ENCODE measurements around the gene ZMYND11. TPM values are rescaled to one million over a fixed set of nuclear protein-coding genes. Genes with fewer than 3 reads are reported as not detected.
A peak's percentile ranks its signal among the peaks of the same experiment; 100 is the strongest.

The ZMYND11 gene
- total and polyA plus RNA-seq, 12 donors = 23.6 to 153 (median 63.6) TPM

GRCh38 chr10:271722-272121, 136.5 kb downstream of the ZMYND11 start:
- TF ChIP-seq POLR2A (IDR thresholded peaks at IDR 0.05) = no peak
- TF ChIP-seq CTCF (IDR thresholded peaks at IDR 0.05) = no peak
- H3K27me3 ChIP-seq = no peaks in the 10 kb centered on the region
- 96 to 100% (median 97%) methylated on average over 6 of the region's 6 CpGs for WGBS, 4 donors
- no peaks in the 10 kb centered on the region for H3K9me3 ChIP-seq (replicated peaks in 1 of 3)
- no peak overlapping the region for H3K27ac ChIP-seq
- H3K4me1 ChIP-seq (replicated peaks in 1 of 2) = peaks cover 0 to 8% of the 10 kb centered on the region in 2 donors
- no peak for DNase-seq
- intact Hi-C loops (cut with DNase I) = no loop called here
- H3K4me3 ChIP-seq = no peak overlapping the region
- peaks cover 0 to 1% of the 10 kb centered on the region in 2 donors for H3K36me3 ChIP-seq (replicated peaks in 1 of 2)

GRCh38 chr10:273088-273487, 137.8 kb downstream of the ZMYND11 start:
- Histone ChIP-seq H3K4me3 (no peak overlapping the region), H3K36me3 (replicated peaks in 1 of 2) (peaks cover 0 to 7% of the 10 kb centered on the region in 2 donors), H3K27ac (no peak overlapping the region), H3K27me3 (no peaks in the 10 kb centered on the region), H3K4me1 (replicated peaks in 1 of 2) (no peaks in the 10 kb centered on the region), H3K9me3 (replicated peaks in 1 of 3) (no peaks in the 10 kb centered on the region)
- peak in 1 of 7 donors; percentile 43 for DNase-seq
- no peak for TF ChIP-seq CTCF (IDR thresholded peaks at IDR 0.05)
- TF ChIP-seq POLR2A (IDR thresholded peaks at IDR 0.05) = no peak
- intact Hi-C loops (cut with DNase I) = no loop called here
- WGBS, 4 donors = 97 to 98% (median 97%) methylated on average over 15 to 16 of the region's 16 CpGs

- peaks cover 0 to 7% of the 10 kb centered on the region in 2 donors for H3K36me3 ChIP-seq (replicated peaks in 1 of 2)
- no peaks in the 10 kb centered on the region for H3K4me1 ChIP-seq (replicated peaks in 1 of 2)
- no peak for TF ChIP-seq POLR2A (IDR thresholded peaks at IDR 0.05)
- no peak for TF ChIP-seq CTCF (IDR thresholded peaks at IDR 0.05)
- H3K4me3 ChIP-seq = no peak overlapping the region
- peak in 1 of 7 donors; percentile 29 for DNase-seq
- no peak overlapping the region for H3K27ac ChIP-seq
- H3K27me3 ChIP-seq = no peaks in the 10 kb centered on the region
- H3K9me3 ChIP-seq (replicated peaks in 1 of 3) = no peaks in the 10 kb centered on the region
- intact Hi-C loops (cut with DNase I) = no loop called here
- WGBS, 4 donors = 68 to 83% (median 80%) methylated on average over 2 of the region's 2 CpGs
Observed at GRCh38 chr10:274866-275265, 139.6 kb downstream of the ZMYND11 start.

GRCh38 chr10:275680-276079, 140.4 kb downstream of the ZMYND11 start:
- peak in 1 of 7 donors; percentile 39 for DNase-seq
- Histone ChIP-seq H3K4me3 (no peak overlapping the region), H3K27ac (no peak overlapping the region), H3K27me3 (no peaks in the 10 kb centered on the region), H3K4me1 (replicated peaks in 1 of 2) (no peaks in the 10 kb centered on the region), H3K36me3 (replicated peaks in 1 of 2) (peaks cover 0 to 9% of the 10 kb centered on the region in 2 donors), H3K9me3 (replicated peaks in 1 of 3) (no peaks in the 10 kb centered on the region)
- intact Hi-C loops (cut with DNase I) = no loop called here
- no peak for TF ChIP-seq POLR2A (IDR thresholded peaks at IDR 0.05)
- TF ChIP-seq CTCF (IDR thresholded peaks at IDR 0.05) = no peak
- 94 to 97% (median 96%) methylated on average over 17 to 18 of the region's 18 CpGs for WGBS, 4 donors
